ENCODE measurements around the gene GALNT1. TPM values are rescaled to one million over a fixed set of nuclear protein-coding genes. Genes with fewer than 3 reads are reported as not detected.
"Not testable (repeated sequence)": the region's sequence is repeated elsewhere in the genome, so short reads cannot be mapped to it uniquely, and the experiment has no call there.

Gene GALNT1
- total and polyA plus RNA-seq, 10 donors = 13.9 to 67.1 (median 49.9) TPM

- no peaks in the 10 kb centered on the region for H3K4me1 ChIP-seq
- intact Hi-C loops (cut with DNase I; ENCODE audit: low total_unique reads) = no loop called here
- no peaks in the 10 kb centered on the region for H3K27me3 ChIP-seq (replicated peaks in 1 of 7)
- no peak overlapping the region for H3K27ac ChIP-seq
- no peaks in the 10 kb centered on the region for H3K36me3 ChIP-seq
- TF ChIP-seq CTCF (IDR thresholded peaks at IDR 0.05 in 8 of 11, conservative IDR thresholded peaks at IDR 0.05 in 3 of 11) (no peak), POLR2A (IDR thresholded peaks at IDR 0.05) (no peak), POLR2AphosphoS5 (IDR thresholded peaks at IDR 0.05) (no peak)
- WGBS, 5 donors = 76 to 92% (median 87%) methylated on average over 6 of the region's 6 CpGs
- no peak overlapping the region for H3K4me3 ChIP-seq
- DNase-seq = no peak
- H3K9me3 ChIP-seq = peaks cover 0 to 9% (median 5%) of the 10 kb centered on the region in 8 donors
Measured at GRCh38 chr18:35572644-35573043, 8.9 kb upstream of the GALNT1 start.

GRCh38 chr18:35573531-35573930 lies 8.0 kb upstream of the GALNT1 start:
- no peak for DNase-seq
- no peak overlapping the region for H3K27ac ChIP-seq
- no peak for TF ChIP-seq CTCF (IDR thresholded peaks at IDR 0.05 in 8 of 11, conservative IDR thresholded peaks at IDR 0.05 in 3 of 11)
- TF ChIP-seq POLR2A (IDR thresholded peaks at IDR 0.05) = no peak
- TF ChIP-seq POLR2AphosphoS5 (IDR thresholded peaks at IDR 0.05) = no peak
- H3K36me3 ChIP-seq = no peaks in the 10 kb centered on the region
- no peaks in the 10 kb centered on the region for H3K4me1 ChIP-seq
- WGBS, 5 donors = 61 to 70% (median 64%) methylated on average over 2 of the region's 2 CpGs
- H3K9me3 ChIP-seq = peaks cover 0 to 9% (median 5%) of the 10 kb centered on the region in 8 donors
- no peak overlapping the region for H3K4me3 ChIP-seq
- intact Hi-C loops (cut with DNase I; ENCODE audit: low total_unique reads) = no loop called here
- no peaks in the 10 kb centered on the region for H3K27me3 ChIP-seq (replicated peaks in 1 of 7)

- H3K4me3 ChIP-seq; DNase-seq; H3K27me3 ChIP-seq (replicated peaks in 1 of 7); intact Hi-C loops (cut with DNase I; ENCODE audit: low total_unique reads); H3K9me3 ChIP-seq; H3K36me3 ChIP-seq; H3K27ac ChIP-seq: not testable (repeated sequence)
- H3K4me1 ChIP-seq = peaks cover 0 to 11% (median 8%) of the 10 kb centered on the region in 6 donors
- WGBS, 5 donors = 91 to 95% (median 92%) methylated on average over 6 of the region's 6 CpGs
Measured at GRCh38 chr18:35576240-35576845, 5.2 kb upstream of the GALNT1 start.

GRCh38 chr18:35577045-35577848 lies 4.3 kb upstream of the GALNT1 start:
- no peak for TF ChIP-seq POLR2AphosphoS5 (IDR thresholded peaks at IDR 0.05)
- TF ChIP-seq CTCF (IDR thresholded peaks at IDR 0.05 in 8 of 11, conservative IDR thresholded peaks at IDR 0.05 in 3 of 11) = no peak
- WGBS, 5 donors = 56 to 77% (median 74%) methylated on average over 8 of the region's 8 CpGs
- Histone ChIP-seq H3K27me3 (replicated peaks in 1 of 7) (no peaks in the 10 kb centered on the region), H3K27ac (no peak overlapping the region), H3K4me3 (no peak overlapping the region), H3K9me3 (peaks cover 0 to 9% (median 5%) of the 10 kb centered on the region in 8 donors), H3K4me1 (peaks cover 0 to 15% (median 10%) of the 10 kb centered on the region in 6 donors), H3K36me3 (no peaks in the 10 kb centered on the region)
- intact Hi-C loops (cut with DNase I; ENCODE audit: low total_unique reads) = no loop called here
- DNase-seq = no peak
